Colonic mucosa (tissue), 4 donors: ENCODE measurements around the gene LBP. TPM values are rescaled to one million over a fixed set of nuclear protein-coding genes. Genes with fewer than 3 reads are reported as not detected.
"Not testable (repeated sequence)": the region's sequence is repeated elsewhere in the genome, so short reads cannot be mapped to it uniquely, and the experiment has no call there.

Experiments
- DNase-seq: peaks from one replicate; pipeline ENCODE4 v3.0.0-alpha.2; 2020
- H3K27ac ChIP-seq: fragments of 200-600 bp; one replicate; pipeline ENCODE4 v1.8.0; 2021
- H3K27me3 ChIP-seq: fragments of 200-600 bp; one replicate; pipeline ENCODE4 v1.8.0; 2021
- H3K36me3 ChIP-seq: fragments of 200-600 bp; one replicate; pipeline ENCODE4 v1.8.0; 2021
- H3K4me1 ChIP-seq: fragments of 200-600 bp; one replicate; pipeline ENCODE4 v1.8.0; 2021; ENCODE audit warnings: mild to moderate bottlenecking
- H3K4me3 ChIP-seq: fragments of 200-600 bp; one replicate; pipeline ENCODE4 v1.8.0; 2021
- H3K9ac ChIP-seq, 2 donors: one replicate each; pipeline ENCODE4 v1.7.0; 2013; ENCODE audit warnings: control low read depth in 2 of 2, low read depth in 2 of 2, low read length in 2 of 2
- H3K9me3 ChIP-seq: fragments of 200-600 bp; one replicate; pipeline ENCODE4 v1.8.0; 2021
- CTCF ChIP-seq: fragments of 200-600 bp; IDR thresholded peaks from one replicate; pipeline ENCODE4 v1.8.0; 2022; ENCODE audit warnings: antibody characterized with exemption, mild to moderate bottlenecking
- intact Hi-C: fragments of 100-400 bp; cut with DNase I; formaldehyde crosslinking; loops from one replicate; pipeline ENCODE4 v1.14.1; 2022
- total RNA-seq, 2 donors: library from RNA; stranded (reverse); fragmentation: NEBNext Ultra II Directional in 1 of 2; extraction: Animal tissue kit (Norgen Biotek cat#: 25700) in 1 of 2; gene quantifications; one replicate each; pipeline ENCODE4 v1.2.1, GENCODE V29; 2021
- donor health status: healthy.
- donor health status: DM: no; HTN: no; CAD: no.
- donor health status: DM: no; HTN: no; CAD: no.

LBP gene
- total RNA-seq, 2 donors from 2014 or later: 0.32 TPM; not detected in 1

DNA sequence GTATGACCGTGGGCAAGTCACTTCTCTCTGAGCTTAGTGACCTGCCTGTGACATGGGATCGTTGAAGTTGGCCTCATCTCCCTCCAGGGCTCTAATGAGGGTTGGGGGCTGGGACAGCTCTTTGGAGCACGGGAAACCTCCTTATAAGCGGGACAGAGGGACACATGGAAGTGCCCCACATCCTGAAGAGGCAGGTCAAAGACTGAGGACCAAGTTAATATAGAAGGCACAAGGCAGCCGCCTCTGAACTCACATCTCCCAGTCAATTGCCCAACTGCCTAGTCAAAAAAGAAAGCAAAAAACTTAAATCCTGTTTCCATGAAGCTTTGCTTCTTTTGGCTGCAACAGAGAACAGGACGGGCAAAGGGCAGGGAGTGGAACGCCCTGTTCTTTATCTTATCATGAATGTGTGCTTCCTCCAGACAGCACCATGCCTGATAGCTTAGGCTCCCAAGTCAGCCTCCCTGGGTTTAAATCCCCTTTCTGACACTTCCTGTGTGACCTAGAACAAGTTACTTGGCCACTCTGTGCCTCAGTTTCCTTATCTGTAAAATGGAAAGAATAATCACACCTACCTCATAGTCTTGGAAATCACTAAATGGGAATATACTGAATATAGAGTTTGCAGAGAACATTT is 27.1 kb downstream of the LBP start:
- intact Hi-C loops: no loop called here
- no peaks in the 10 kb centered on the region for H3K36me3 ChIP-seq
- no peak for TF ChIP-seq CTCF
- H3K27me3 ChIP-seq: no peaks in the 10 kb centered on the region
- no peaks in the 10 kb centered on the region for H3K9me3 ChIP-seq
- no peak overlapping the region for H3K4me3 ChIP-seq
- H3K9ac ChIP-seq: no peak overlapping the region
- DNase-seq: no peak
- no peak overlapping the region for H3K27ac ChIP-seq
- H3K4me1 ChIP-seq: no peaks in the 10 kb centered on the region

DNA sequence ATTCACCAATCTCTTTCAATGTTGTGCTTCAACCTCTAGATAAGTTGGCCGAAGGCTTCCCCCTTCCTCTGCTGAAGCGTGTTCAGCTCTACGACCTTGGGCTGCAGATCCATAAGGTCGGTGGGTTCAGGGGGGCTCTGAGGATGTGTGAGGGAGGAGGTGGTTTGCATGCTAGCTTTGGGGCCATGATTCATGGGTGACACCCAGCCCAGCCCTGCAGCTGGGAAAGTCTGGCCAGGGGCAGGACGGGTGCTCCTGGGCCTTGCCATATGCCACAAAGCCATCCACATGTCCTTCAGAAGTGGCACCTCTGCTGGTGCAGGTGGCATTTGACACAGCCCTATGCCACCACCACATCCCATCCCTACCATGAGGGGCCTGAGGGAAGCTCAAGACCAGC is 27.6 kb downstream of the LBP start:
- Histone ChIP-seq H3K27ac (no peak overlapping the region), H3K9me3 (no peaks in the 10 kb centered on the region), H3K4me1 (no peaks in the 10 kb centered on the region), H3K9ac (no peak overlapping the region), H3K27me3 (no peaks in the 10 kb centered on the region), H3K4me3 (no peak overlapping the region), H3K36me3 (no peaks in the 10 kb centered on the region)
- intact Hi-C loops: no loop called here
- DNase-seq: no peak
- TF ChIP-seq CTCF: no peak

GRCh38 chr20:38377039-38377685 is 30.9 kb downstream of the LBP start:
- Histone ChIP-seq H3K9me3 (no peaks in the 10 kb centered on the region), H3K4me3 (no peak overlapping the region), H3K36me3 (no peaks in the 10 kb centered on the region), H3K4me1 (no peaks in the 10 kb centered on the region), H3K9ac (no peak overlapping the region), H3K27ac (no peak overlapping the region), H3K27me3 (no peaks in the 10 kb centered on the region)
- TF ChIP-seq CTCF: no peak
- intact Hi-C loops: no loop called here
- no peak for DNase-seq

- H3K9ac ChIP-seq, H3K4me3 ChIP-seq, intact Hi-C loops, H3K27me3 ChIP-seq, H3K4me1 ChIP-seq, DNase-seq, H3K27ac ChIP-seq, H3K9me3 ChIP-seq, H3K36me3 ChIP-seq: not testable (repeated sequence)
These were observed 31.6 kb downstream of the LBP start for GRCh38 chr20:38377838-38378237.

- DNase-seq: no peak
- H3K4me3 ChIP-seq: no peak overlapping the region
- no peak for TF ChIP-seq CTCF
- no peaks in the 10 kb centered on the region for H3K9me3 ChIP-seq
- H3K36me3 ChIP-seq: no peaks in the 10 kb centered on the region
- H3K27me3 ChIP-seq: no peaks in the 10 kb centered on the region
- intact Hi-C loops: no loop called here
- no peak overlapping the region for H3K27ac ChIP-seq
- H3K4me1 ChIP-seq: no peaks in the 10 kb centered on the region
- H3K9ac ChIP-seq: no peak overlapping the region
These were observed 36.9 kb downstream of the LBP start for GRCh38 chr20:38383147-38383546.

DNA sequence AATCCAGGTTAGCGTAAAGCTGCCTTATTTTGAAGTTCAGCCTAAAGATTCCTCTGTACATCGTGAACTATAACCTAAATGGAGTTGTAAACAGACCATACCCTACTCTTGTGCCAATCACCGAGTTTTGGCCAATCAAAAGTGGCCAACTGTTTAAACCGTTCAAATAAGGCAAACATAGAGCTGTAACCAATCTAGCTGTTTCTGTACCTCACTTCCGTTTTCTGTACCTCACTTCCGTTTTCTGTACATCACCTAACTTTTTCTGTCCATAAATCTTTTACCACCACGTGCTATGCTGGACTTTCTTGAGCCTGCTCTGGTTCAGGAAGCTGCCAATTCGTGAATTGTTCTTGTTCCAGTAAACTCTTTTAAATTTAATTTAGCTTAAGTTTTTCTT is 39.7 kb downstream of the LBP start:
- no peak for DNase-seq
- Histone ChIP-seq H3K36me3 (no peaks in the 10 kb centered on the region), H3K4me3 (no peak overlapping the region), H3K4me1 (no peaks in the 10 kb centered on the region), H3K9ac (no peak overlapping the region), H3K27me3 (no peaks in the 10 kb centered on the region), H3K27ac (no peak overlapping the region), H3K9me3 (no peaks in the 10 kb centered on the region)
- intact Hi-C loops: no loop called here
- no peak for TF ChIP-seq CTCF
